ENCODE measurements around the gene PSMB3.

Gene PSMB3

DNA sequence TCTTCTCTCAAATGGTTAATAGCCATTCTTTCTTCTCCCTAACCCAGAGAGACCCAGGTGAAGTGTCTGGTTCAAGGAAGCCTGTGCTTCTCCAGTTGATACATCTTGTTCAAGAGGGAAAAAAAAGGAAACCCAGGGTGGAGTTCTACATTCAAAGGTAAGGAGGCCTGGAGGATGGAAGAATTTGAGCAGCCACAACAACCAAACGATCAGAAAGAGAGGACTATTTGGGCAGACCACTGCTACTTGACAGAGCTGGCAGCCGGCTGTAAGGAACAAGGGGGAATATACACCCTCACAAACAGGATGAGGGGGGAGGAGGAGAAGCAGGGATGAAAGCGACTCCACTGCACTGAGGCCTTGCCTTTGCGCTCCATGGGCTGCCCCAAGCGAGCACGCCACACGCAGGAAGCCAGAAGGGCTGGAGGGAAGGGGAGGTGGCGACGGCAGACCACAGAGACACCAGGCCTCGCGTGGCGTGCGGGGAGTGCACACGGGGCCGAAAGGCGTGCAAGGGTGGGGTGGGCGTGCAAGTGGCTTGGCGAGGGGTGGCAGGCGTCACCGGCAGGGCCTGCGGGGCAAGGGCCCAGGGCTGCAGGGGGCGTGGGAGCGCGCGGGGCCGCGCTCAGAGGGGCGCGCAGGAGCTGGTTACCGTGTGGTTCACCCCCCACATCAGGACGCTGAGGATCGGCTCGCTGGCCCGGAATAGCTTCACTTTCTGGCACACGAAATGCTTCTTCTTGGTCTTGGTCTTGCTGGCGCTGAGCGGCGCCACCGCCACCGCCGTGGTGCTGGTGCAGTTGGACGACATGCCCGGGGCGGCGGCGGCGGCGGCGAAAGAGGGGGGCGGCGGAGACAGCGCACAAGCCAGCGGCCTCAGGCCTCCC, 46.3 kb downstream of the PSMB3 start:
- ATAC-seq: peak; percentile 31 to 34

DNA sequence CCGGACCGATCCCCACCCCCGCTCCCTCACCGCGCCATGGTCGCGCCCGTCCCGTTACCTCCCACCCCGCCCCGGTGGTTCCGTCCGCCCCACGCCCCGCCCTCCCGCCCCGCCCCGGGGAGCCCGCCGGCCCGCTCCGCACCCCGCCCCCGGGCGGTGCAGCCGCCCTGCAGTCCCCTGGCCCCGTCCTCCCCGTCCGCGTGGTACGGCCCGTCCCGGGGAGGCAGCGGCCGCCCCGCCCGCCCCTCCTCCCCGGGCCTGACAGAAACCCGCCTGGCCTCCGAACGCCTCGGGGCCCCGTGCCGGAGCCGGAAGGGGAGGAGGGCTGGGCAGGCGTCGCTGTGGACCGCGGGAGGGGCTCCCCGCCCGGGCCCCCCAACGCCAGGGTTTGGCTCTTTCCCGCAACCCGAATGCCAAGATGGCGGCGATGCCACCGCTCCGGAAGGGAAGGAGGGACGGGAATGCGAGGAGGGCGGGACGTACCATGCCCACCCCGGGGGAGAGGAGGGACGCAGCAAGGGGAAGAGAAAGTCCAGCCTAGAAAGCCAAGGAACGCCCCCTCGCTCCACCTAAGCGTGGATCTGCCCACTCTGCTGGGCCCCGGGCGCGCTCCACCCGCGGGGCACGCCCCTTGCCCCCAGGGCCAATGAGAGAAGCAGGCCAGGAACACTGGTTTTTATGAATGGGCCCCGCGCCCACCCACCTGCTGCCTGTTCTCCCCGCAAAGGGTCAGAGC, 47.1 kb downstream of the PSMB3 start, which contains the start of gene PIP4K2B:
Gene PIP4K2B (minus strand): TSS at position 56 of the 736 bp plus-strand sequence. CDS start 132 bp downstream, outside the sequence.
- ATAC-seq: peak; percentile 80 to 83

DNA sequence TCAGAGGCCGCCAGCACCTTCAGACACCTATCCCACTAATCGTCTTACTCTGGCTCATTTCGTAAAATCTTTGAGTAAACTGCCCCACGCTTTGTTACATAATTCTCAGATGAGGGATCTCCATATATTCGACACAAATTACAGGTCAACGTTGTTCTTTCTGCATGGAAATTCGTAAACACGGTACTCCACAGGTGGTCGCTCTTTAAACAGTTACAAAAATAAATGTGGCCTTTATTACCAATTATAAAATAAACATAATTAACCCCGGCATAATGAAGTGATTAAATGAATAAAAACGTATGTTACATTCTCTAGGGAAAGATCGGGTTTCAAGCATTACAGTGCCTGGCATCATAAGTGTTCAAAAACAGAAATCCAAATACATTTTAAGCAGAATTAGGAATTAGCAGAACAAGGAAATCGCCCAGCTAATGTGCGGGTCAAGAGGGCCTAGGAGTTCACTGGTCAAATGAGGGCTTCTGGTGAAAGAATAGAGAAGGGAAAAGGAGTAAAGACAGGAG, 47.8 kb downstream of the PSMB3 start:
- no peak for ATAC-seq

DNA sequence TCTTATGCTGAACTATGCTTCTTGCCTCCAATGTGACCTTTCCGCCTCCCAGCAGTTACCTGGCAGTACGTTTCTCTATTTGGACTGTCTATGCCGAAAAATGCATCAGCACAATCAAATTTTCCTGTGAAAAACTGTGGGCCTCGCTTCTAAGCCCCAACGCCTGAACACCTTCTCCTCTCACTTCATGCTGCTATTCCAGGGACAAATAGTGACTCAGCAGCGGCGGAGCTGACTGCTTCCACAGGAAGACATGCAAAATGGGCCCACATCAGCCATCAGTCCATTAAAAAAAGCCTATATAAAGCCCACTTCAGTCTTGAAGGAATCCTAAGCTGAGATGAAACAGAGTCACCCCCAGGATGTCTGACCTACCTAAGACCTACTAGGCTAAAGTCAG, 57.3 kb downstream of the PSMB3 start:
- no peak for ATAC-seq

All from activated CD4-positive, CD25-positive, alpha-beta regulatory T cell treated with anti-CD3 and anti-CD28 coated beads, Interleukin-2, amount 50 U/mL, for 24 hours (primary cell).